Testis (tissue), 3 donors: ENCODE measurements around the gene CETN3. TPM values are rescaled to one million over a fixed set of nuclear protein-coding genes. Genes with fewer than 3 reads are reported as not detected.
A peak's percentile ranks its signal among the peaks of the same experiment; 100 is the strongest.

ENCODE experiments used
- DNase-seq: peaks from one replicate; pipeline ENCODE4 v3.0.0-alpha.2; 2019
- H3K27ac ChIP-seq, 2 donors: fragments of 200-600 bp; sonication (generic); one replicate each; pipeline ENCODE4 v1.5.1; 2019
- H3K27me3 ChIP-seq: fragments of 200-600 bp; sonication (generic); one replicate; pipeline ENCODE4 v1.5.1; 2019
- H3K36me3 ChIP-seq: fragments of 200-600 bp; sonication (generic); one replicate; pipeline ENCODE4 v1.5.1; 2017; ENCODE audit warnings: low read depth; ENCODE audit errors: missing control alignments
- H3K4me1 ChIP-seq: fragments of 200-600 bp; sonication (generic); one replicate; pipeline ENCODE4 v1.5.1; 2019
- H3K4me3 ChIP-seq, 2 donors: fragments of 200-600 bp; sonication (generic); one replicate each; pipeline ENCODE4 v1.5.1; 2017 to 2019
- H3K9me3 ChIP-seq: fragments of 200-600 bp; sonication (generic); one replicate; pipeline ENCODE4 v1.5.1; 2017
- CTCF ChIP-seq, 3 experiments: fragments of 450-650 bp in 2 of 3; fragments of 200-600 bp in 1 of 3; sonication (generic) in 1 of 3; IDR thresholded peaks; one replicate each; pipeline ENCODE4 v1.5.1; 2016 to 2019; ENCODE audit warnings: antibody characterized with exemption in 3 of 3, mild to moderate bottlenecking in 2 of 3, moderate library complexity in 1 of 3
- POLR2A ChIP-seq: fragments of 450-650 bp; IDR thresholded peaks from one replicate; pipeline ENCODE4 v1.6.1; 2017; ENCODE audit warnings: antibody characterized with exemption, mild to moderate bottlenecking, moderate library complexity
- WGBS, 2 donors: methylation state at CpG; one replicate each; pipeline ENCODE4 v1.1.5; 2018; 5-methylcytosine and 5-hydroxymethylcytosine counted together
- intact Hi-C: fragments of 100-400 bp; cut with DNase I; formaldehyde crosslinking; loops from one replicate; pipeline ENCODE4 v1.15.1; 2023; ENCODE audit warnings: low total_unique reads
- polyA plus RNA-seq: library from polyadenylated mRNA; stranded (reverse); fragments of 350-450 nt; fragmentation: Illumina TruSeq; extraction: RNeasy Lipid Tissue Mini Kit (QIAGEN cat#74804); gene quantifications from one replicate; pipeline ENCODE4 v1.2.3, GENCODE V29; 2014; ENCODE audit warnings: low read depth, low replicate concordance; ENCODE audit not compliant: insufficient read depth
- total RNA-seq, 2 donors: library from RNA; depleted of rRNA; stranded (reverse); fragments of >200 nt; gene quantifications; one replicate each; pipeline ENCODE4 v1.2.3, GENCODE V29; 2016

CETN3 gene
- total and polyA plus RNA-seq, 3 donors from 2014 or later = 56.7 to 353 (median 60.9) TPM

DNA sequence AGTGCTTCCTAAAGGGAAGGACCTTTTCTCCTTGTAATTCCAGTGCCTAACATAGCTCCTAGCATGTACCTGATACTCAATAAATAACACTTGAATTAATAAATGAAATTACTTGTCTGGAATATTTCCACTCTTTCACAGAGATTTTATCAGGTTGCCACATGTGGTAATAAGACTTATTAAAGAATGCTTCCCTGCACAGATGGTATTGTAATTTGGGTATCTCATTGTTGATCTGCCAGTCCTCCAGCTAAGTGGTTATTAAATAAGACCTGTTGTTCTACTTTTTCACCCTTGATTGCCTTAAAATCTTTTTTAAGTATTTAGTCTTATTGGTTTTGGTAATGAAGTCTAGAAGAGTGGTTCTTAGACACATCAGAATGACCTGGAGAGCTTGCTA is 28.1 kb upstream of the CETN3 start:
- H3K27ac ChIP-seq = no peak overlapping the region
- H3K27me3 ChIP-seq = no peaks in the 10 kb centered on the region
- H3K4me1 ChIP-seq = no peaks in the 10 kb centered on the region
- intact Hi-C loops = no loop called here
- no peaks in the 10 kb centered on the region for H3K36me3 ChIP-seq
- no peak for TF ChIP-seq POLR2A
- no peak for TF ChIP-seq CTCF (IDR thresholded peaks at IDR 0.05)
- DNase-seq = no peak
- H3K9me3 ChIP-seq = no peaks in the 10 kb centered on the region
- no peak overlapping the region for H3K4me3 ChIP-seq

GRCh38 chr5:90434116-90434714 is 24.7 kb upstream of the CETN3 start:
- Histone ChIP-seq H3K4me1 (no peaks in the 10 kb centered on the region), H3K4me3 (no peak overlapping the region), H3K36me3 (no peaks in the 10 kb centered on the region), H3K27ac (no peak overlapping the region), H3K27me3 (no peaks in the 10 kb centered on the region), H3K9me3 (no peaks in the 10 kb centered on the region)
- 67 to 69% methylated on average over 5 of the region's 5 CpGs for WGBS, 2 donors
- TF ChIP-seq POLR2A (no peak), CTCF (IDR thresholded peaks at IDR 0.05) (peak in 2 of 3 experiments; percentile 13 to 43)
- intact Hi-C loops = no loop called here
- peak; percentile 68 for DNase-seq

- Histone ChIP-seq H3K27me3 (no peaks in the 10 kb centered on the region), H3K27ac (no peak overlapping the region), H3K9me3 (no peaks in the 10 kb centered on the region), H3K4me1 (no peaks in the 10 kb centered on the region), H3K36me3 (no peaks in the 10 kb centered on the region), H3K4me3 (no peak overlapping the region)
- intact Hi-C loops = no loop called here
- TF ChIP-seq POLR2A (no peak), CTCF (IDR thresholded peaks at IDR 0.05) (no peak)
- WGBS, 2 donors = 93 to 94% methylated on average over 1 of the region's 1 CpG
- no peak for DNase-seq
Observed at GRCh38 chr5:90424245-90424644, 14.7 kb upstream of the CETN3 start.

- WGBS, 2 donors = 46 to 57% methylated on average over 4 of the region's 4 CpGs
- no peaks in the 10 kb centered on the region for H3K27me3 ChIP-seq
- no peaks in the 10 kb centered on the region for H3K4me1 ChIP-seq
- intact Hi-C loops = no loop called here
- no peaks in the 10 kb centered on the region for H3K36me3 ChIP-seq
- no peaks in the 10 kb centered on the region for H3K9me3 ChIP-seq
- DNase-seq = no peak
- no peak overlapping the region for H3K4me3 ChIP-seq
- no peak overlapping the region for H3K27ac ChIP-seq
- no peak for TF ChIP-seq POLR2A
- TF ChIP-seq CTCF (IDR thresholded peaks at IDR 0.05) = no peak
Observed at GRCh38 chr5:90421136-90421535, 11.6 kb upstream of the CETN3 start.

GRCh38 chr5:90418214-90418613 is 8.7 kb upstream of the CETN3 start:
- no peak for TF ChIP-seq CTCF (IDR thresholded peaks at IDR 0.05)
- TF ChIP-seq POLR2A = no peak
- WGBS, 2 donors = 75 to 89% methylated on average over 1 of the region's 1 CpG
- H3K9me3 ChIP-seq = no peaks in the 10 kb centered on the region
- H3K36me3 ChIP-seq = no peaks in the 10 kb centered on the region
- DNase-seq = no peak
- no peaks in the 10 kb centered on the region for H3K27me3 ChIP-seq
- no peaks in the 10 kb centered on the region for H3K4me1 ChIP-seq
- no peak overlapping the region for H3K4me3 ChIP-seq
- no peak overlapping the region for H3K27ac ChIP-seq
- intact Hi-C loops = no loop called here
